Measurements from ENCODE around the gene CHMP4B.

CHMP4B gene

GRCh38 chr20:33852626-33853506 lies 41.7 kb downstream of the CHMP4B start:
- peak overlapping the region; percentile 18; the same call in 1 of the 2 replicates for H3K27ac ChIP-seq (ENCODE audit: low read length)

GRCh38 chr20:33853507-33853813 lies 42.3 kb downstream of the CHMP4B start:
- Histone ChIP-seq H3K4me1 (ENCODE audit: low read length) (peaks cover 90% of the 10 kb centered on the region), H3K9me2 (replicated peaks; ENCODE audit: insufficient read depth, low read length) (no peaks in the 10 kb centered on the region), H3K27ac (ENCODE audit: low read length) (peak overlapping the region; percentile 18; the same call in 1 of the 2 replicates), H3K9ac (ENCODE audit: low read length) (no peak overlapping the region), H3K27me3 (replicated peaks; ENCODE audit: insufficient read depth, low read length) (no peaks in the 10 kb centered on the region), H3K4me3 (ENCODE audit: low read length) (no peak overlapping the region), H4K20me1 (ENCODE audit: insufficient read depth, low read length) (no peaks in the 10 kb centered on the region), H3K79me2 (ENCODE audit: low read length) (peaks cover 84% of the 10 kb centered on the region), H2AFZ (ENCODE audit: low read length) (no peak overlapping the region), H3K4me2 (ENCODE audit: low read depth, low read length) (no peak overlapping the region), H3K9me3 (replicated peaks; ENCODE audit: insufficient read depth, low read length) (no peaks in the 10 kb centered on the region), H3F3A (ENCODE audit: insufficient read depth, low read length) (peaks cover 81% of the 10 kb centered on the region), H3K36me3 (replicated peaks; ENCODE audit: insufficient read depth, low read length) (peaks cover 65% of the 10 kb centered on the region)
- TF ChIP-seq EZH2phosphoT487 (IDR thresholded peaks at IDR 0.05; ENCODE audit: low read length) (no peak), EZH2 (optimal IDR thresholded peaks at IDR 0.05; ENCODE audit: low read depth, low read length) (no peak), CTCF (IDR thresholded peaks at IDR 0.05; ENCODE audit: low read length) (no peak)
- no peak for DNase-seq

More at GRCh38 chr20:33852626-33853506, 41.7 kb downstream of the CHMP4B start:
- Histone ChIP-seq H3K4me1 (ENCODE audit: low read length) (peaks cover 90% of the 10 kb centered on the region), H3K4me3 (ENCODE audit: low read length) (no peak overlapping the region), H3K9me2 (replicated peaks; ENCODE audit: insufficient read depth, low read length) (no peaks in the 10 kb centered on the region), H3K27me3 (replicated peaks; ENCODE audit: insufficient read depth, low read length) (no peaks in the 10 kb centered on the region), H3F3A (ENCODE audit: insufficient read depth, low read length) (peaks cover 75% of the 10 kb centered on the region), H3K9ac (ENCODE audit: low read length) (no peak overlapping the region), H3K9me3 (replicated peaks; ENCODE audit: insufficient read depth, low read length) (no peaks in the 10 kb centered on the region), H3K79me2 (ENCODE audit: low read length) (peaks cover 90% of the 10 kb centered on the region), H3K36me3 (replicated peaks; ENCODE audit: insufficient read depth, low read length) (peaks cover 71% of the 10 kb centered on the region), H4K20me1 (ENCODE audit: insufficient read depth, low read length) (no peaks in the 10 kb centered on the region), H3K4me2 (ENCODE audit: low read depth, low read length) (no peak overlapping the region), H2AFZ (ENCODE audit: low read length) (no peak overlapping the region)
- no peak for DNase-seq
- TF ChIP-seq CTCF (IDR thresholded peaks at IDR 0.05; ENCODE audit: low read length) (no peak), EZH2 (optimal IDR thresholded peaks at IDR 0.05; ENCODE audit: low read depth, low read length) (no peak), EZH2phosphoT487 (IDR thresholded peaks at IDR 0.05; ENCODE audit: low read length) (no peak)

GRCh38 chr20:33857722-33858563 lies 46.8 kb downstream of the CHMP4B start:
- no peaks in the 10 kb centered on the region for H4K20me1 ChIP-seq (ENCODE audit: insufficient read depth, low read length)
- peaks cover 28% of the 10 kb centered on the region for H3K36me3 ChIP-seq (replicated peaks; ENCODE audit: insufficient read depth, low read length)
- peak overlapping the region; percentile 98 for H3K27ac ChIP-seq (ENCODE audit: low read length)
- DNase-seq, result peak; percentile 53
- peak overlapping the region; percentile 66 for H3K9ac ChIP-seq (ENCODE audit: low read length)
- H3K4me1 ChIP-seq (ENCODE audit: low read length), result peaks cover 80% of the 10 kb centered on the region
- H2AFZ ChIP-seq (ENCODE audit: low read length), result no peak overlapping the region
- H3K4me2 ChIP-seq (ENCODE audit: low read depth, low read length), result peak overlapping the region; percentile 60; the same call in 1 of the 2 replicates
- H3K79me2 ChIP-seq (ENCODE audit: low read length), result peaks cover 55% of the 10 kb centered on the region
- H3K27me3 ChIP-seq (replicated peaks; ENCODE audit: insufficient read depth, low read length), result no peaks in the 10 kb centered on the region
- H3K9me3 ChIP-seq (replicated peaks; ENCODE audit: insufficient read depth, low read length), result no peaks in the 10 kb centered on the region
- H3K4me3 ChIP-seq (ENCODE audit: low read length), result no peak overlapping the region
- TF ChIP-seq EZH2phosphoT487 (IDR thresholded peaks at IDR 0.05; ENCODE audit: low read length), result no peak
- no peak for TF ChIP-seq EZH2 (optimal IDR thresholded peaks at IDR 0.05; ENCODE audit: low read depth, low read length)
- no peak for TF ChIP-seq CTCF (IDR thresholded peaks at IDR 0.05; ENCODE audit: low read length)
- peaks cover 61% of the 10 kb centered on the region for H3F3A ChIP-seq (ENCODE audit: insufficient read depth, low read length)
- H3K9me2 ChIP-seq (replicated peaks; ENCODE audit: insufficient read depth, low read length), result no peaks in the 10 kb centered on the region
